Tibial artery (tissue), 4 donors: Measurements from ENCODE around the gene DNAJC7.

Experiments used
- DNase-seq, 2 donors: peaks; one replicate each; pipeline ENCODE4 v3.0.0-alpha.2; 2019
- H3K27ac ChIP-seq, 2 donors: fragments of 200-600 bp; sonication (generic) in 1 of 2; 1 replicate in 1 of 2; 2 replicates in 1 of 2; pipeline ENCODE4 v1.5.1; 2018 to 2019; ENCODE audit warnings: mild to moderate bottlenecking in 1 of 2
- H3K27me3 ChIP-seq, 2 donors: fragments of 200-600 bp; sonication (generic) in 1 of 2; one replicate each; pipeline versions ENCODE4 v1.5.1 to v1.6.0; 2016 to 2019
- H3K36me3 ChIP-seq, 3 donors: fragments of 200-600 bp; sonication (generic) in 2 of 3; one replicate each; pipeline ENCODE4 v1.5.1; 2016 to 2019; ENCODE audit warnings: mild to moderate bottlenecking in 2 of 3
- H3K4me1 ChIP-seq, 4 donors: fragments of 200-600 bp; sonication (generic) in 2 of 4; 1 replicate in 3 of 4; 2 replicates in 1 of 4; pipeline ENCODE4 v1.5.1; 2016 to 2019
- H3K4me3 ChIP-seq, 2 donors: fragments of 200-600 bp; sonication (generic) in 1 of 2; 1 replicate in 1 of 2; 2 replicates in 1 of 2; pipeline ENCODE4 v1.5.1; 2018 to 2019; ENCODE audit warnings: mild to moderate bottlenecking in 2 of 2
- H3K9me3 ChIP-seq, 3 donors: fragments of 200-600 bp; sonication (generic) in 1 of 3; one replicate each; pipeline ENCODE4 v1.5.1; 2016 to 2019
- intact Hi-C: fragments of 100-400 bp; cut with DNase I; formaldehyde crosslinking; loops from one replicate; pipeline ENCODE4 v1.15.0; 2023; ENCODE audit warnings: low total_unique reads
- TF ChIP-seq, protein P1 (sequence below), 2 experiments: fragments of 200-600 bp in 1 of 2; fragments of 450-650 bp in 1 of 2; IDR thresholded peaks; one replicate each; pipeline ENCODE4 v1.5.1; 2017 to 2019; ENCODE audit warnings: antibody characterized with exemption in 2 of 2, mild to moderate bottlenecking in 1 of 2, moderate library complexity in 1 of 2

Gene DNAJC7

GRCh38 chr17:41965694-41966462, 51.4 kb downstream of the DNAJC7 start:
- TF ChIP-seq, protein P1, sequence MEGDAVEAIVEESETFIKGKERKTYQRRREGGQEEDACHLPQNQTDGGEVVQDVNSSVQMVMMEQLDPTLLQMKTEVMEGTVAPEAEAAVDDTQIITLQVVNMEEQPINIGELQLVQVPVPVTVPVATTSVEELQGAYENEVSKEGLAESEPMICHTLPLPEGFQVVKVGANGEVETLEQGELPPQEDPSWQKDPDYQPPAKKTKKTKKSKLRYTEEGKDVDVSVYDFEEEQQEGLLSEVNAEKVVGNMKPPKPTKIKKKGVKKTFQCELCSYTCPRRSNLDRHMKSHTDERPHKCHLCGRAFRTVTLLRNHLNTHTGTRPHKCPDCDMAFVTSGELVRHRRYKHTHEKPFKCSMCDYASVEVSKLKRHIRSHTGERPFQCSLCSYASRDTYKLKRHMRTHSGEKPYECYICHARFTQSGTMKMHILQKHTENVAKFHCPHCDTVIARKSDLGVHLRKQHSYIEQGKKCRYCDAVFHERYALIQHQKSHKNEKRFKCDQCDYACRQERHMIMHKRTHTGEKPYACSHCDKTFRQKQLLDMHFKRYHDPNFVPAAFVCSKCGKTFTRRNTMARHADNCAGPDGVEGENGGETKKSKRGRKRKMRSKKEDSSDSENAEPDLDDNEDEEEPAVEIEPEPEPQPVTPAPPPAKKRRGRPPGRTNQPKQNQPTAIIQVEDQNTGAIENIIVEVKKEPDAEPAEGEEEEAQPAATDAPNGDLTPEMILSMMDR (IDR thresholded peaks at IDR 0.05), result no peak
- peak overlapping the region; percentile 70 to 90 for H3K4me3 ChIP-seq
- H3K27me3 ChIP-seq, result no peaks in the 10 kb centered on the region
- intact Hi-C loops, result loop anchor here (10.0 kb wide), 1 partner anchor 149 kb away; the partner anchor contains the start of gene DHX58
- peaks cover 0 to 27% (median 3%) of the 10 kb centered on the region in 3 donors for H3K36me3 ChIP-seq
- DNase-seq, result peak; percentile 51 to 79
- H3K4me1 ChIP-seq, result peaks cover 0 to 45% (median 27%) of the 10 kb centered on the region in 4 donors
- peak overlapping the region; percentile 87 to 93 for H3K27ac ChIP-seq
- no peaks in the 10 kb centered on the region for H3K9me3 ChIP-seq

- peaks cover 0 to 23% (median 14%) of the 10 kb centered on the region in 4 donors for H3K4me1 ChIP-seq
- TF ChIP-seq, protein P1 (IDR thresholded peaks at IDR 0.05), result peak; percentile 71 to 79
- intact Hi-C loops, result loop anchor here (5.0 to 10.0 kb wide), 2 partner anchors 59 to 152 kb away; partner anchors contain the start of genes DHX58 and NKIRAS2
- H3K36me3 ChIP-seq, result no peaks in the 10 kb centered on the region
- H3K4me3 ChIP-seq, result no peak overlapping the region
- H3K27ac ChIP-seq, result no peak overlapping the region
- H3K27me3 ChIP-seq, result no peaks in the 10 kb centered on the region
- DNase-seq, result peak; percentile 69 to 80
- no peaks in the 10 kb centered on the region for H3K9me3 ChIP-seq
Measured at GRCh38 chr17:41962768-41963434, 54.3 kb downstream of the DNAJC7 start.

DNA sequence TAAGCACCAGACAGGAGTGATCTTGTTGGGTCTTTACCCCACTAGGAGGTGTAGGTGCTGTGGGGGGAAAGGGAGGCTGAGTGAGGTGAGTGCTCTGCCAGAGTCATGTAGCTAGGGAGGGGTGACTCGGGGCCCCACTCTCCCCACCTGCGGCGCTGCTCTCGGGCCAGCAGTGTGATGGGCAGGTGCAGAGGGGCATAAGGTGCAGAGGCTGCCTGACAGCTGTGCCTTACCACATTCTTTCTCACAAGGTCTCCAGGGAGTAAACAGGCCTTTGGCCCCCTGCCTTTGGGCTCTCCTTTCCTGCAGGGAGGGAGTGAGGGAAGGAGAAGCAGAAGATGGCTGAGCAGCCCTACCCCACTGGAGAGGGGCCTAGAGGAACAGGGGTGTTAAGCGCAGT, 55.1 kb downstream of the DNAJC7 start:
- Histone ChIP-seq H3K27ac (no peak overlapping the region), H3K9me3 (no peaks in the 10 kb centered on the region), H3K4me3 (no peak overlapping the region), H3K27me3 (no peaks in the 10 kb centered on the region), H3K36me3 (no peaks in the 10 kb centered on the region), H3K4me1 (peaks cover 0 to 15% (median 7%) of the 10 kb centered on the region in 4 donors)
- DNase-seq, result no peak
- intact Hi-C loops, result loop anchor here (5.0 to 10.0 kb wide), 2 partner anchors 60 to 153 kb away; partner anchors contain the start of genes DHX58 and NKIRAS2
- TF ChIP-seq, protein P1 (IDR thresholded peaks at IDR 0.05), result no peak

DNA sequence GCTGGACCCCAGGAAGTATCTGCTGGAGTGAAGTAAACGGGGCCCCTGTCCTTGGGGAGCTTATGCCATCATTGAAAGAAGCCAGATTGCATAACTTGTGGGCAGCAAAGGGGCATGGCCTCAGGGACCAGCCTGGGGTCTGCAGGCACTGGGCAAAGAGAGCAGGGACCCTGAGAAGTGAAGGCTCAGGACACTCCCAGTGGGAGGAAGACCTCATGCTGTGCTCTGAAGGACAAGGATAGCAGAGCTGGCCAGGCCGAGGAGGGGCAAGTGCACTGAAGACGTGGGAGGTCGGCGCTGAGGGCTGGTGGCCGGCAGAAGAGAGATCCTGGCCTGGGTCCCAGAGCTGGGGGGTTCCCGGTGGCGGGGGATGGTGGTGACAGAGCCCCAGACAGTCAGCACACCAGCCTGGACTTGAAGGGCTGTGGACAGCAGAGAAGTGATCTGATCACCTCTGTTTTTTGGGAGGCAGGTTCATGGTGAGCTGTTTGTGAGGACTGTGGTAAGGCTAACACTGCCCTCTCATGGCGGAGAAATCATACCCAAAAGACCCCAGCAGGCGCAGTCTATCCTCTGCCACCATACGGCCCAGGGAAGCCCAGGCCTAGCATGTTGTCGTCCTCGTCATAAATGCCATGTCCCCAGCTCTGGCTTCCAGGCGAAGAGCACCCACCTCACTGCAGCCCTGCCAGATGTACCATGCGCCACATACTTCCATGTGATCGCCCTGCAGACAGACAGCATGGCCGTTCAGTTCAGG, 57.7 kb downstream of the DNAJC7 start:
- intact Hi-C loops, result loop anchor here (5.0 to 10.0 kb wide), 2 partner anchors 63 to 155 kb away; partner anchors contain the start of genes DHX58 and NKIRAS2
- Histone ChIP-seq H3K9me3 (no peaks in the 10 kb centered on the region), H3K36me3 (no peaks in the 10 kb centered on the region), H3K4me3 (no peak overlapping the region), H3K27ac (no peak overlapping the region), H3K27me3 (no peaks in the 10 kb centered on the region), H3K4me1 (peaks cover 0 to 4% (median 0%) of the 10 kb centered on the region in 4 donors)
- TF ChIP-seq, protein P1 (IDR thresholded peaks at IDR 0.05), result no peak
- DNase-seq, result no peak

GRCh38 chr17:41959030-41959335, 58.3 kb downstream of the DNAJC7 start:
- TF ChIP-seq, protein P1 (IDR thresholded peaks at IDR 0.05), result no peak
- intact Hi-C loops, result no loop called here
- Histone ChIP-seq H3K27ac (no peak overlapping the region), H3K4me3 (no peak overlapping the region), H3K4me1 (peaks cover 0 to 4% (median 0%) of the 10 kb centered on the region in 4 donors), H3K9me3 (no peaks in the 10 kb centered on the region), H3K36me3 (no peaks in the 10 kb centered on the region), H3K27me3 (no peaks in the 10 kb centered on the region)
- DNase-seq, result no peak
